HepG2 (cell line): ENCODE data around the gene SLC15A1. TPM values are rescaled to one million over a fixed set of nuclear protein-coding genes. Genes with fewer than 3 reads are reported as not detected.

Source experiments
- ATAC-seq: fragments of 200-7000 bp; cut with Tn5 transposase; 3 replicates; pipeline ENCODE4 v1.9.1; 2020; ENCODE audit warnings: mild to moderate bottlenecking, moderate library complexity
- BruUV-seq: library from RNA; stranded (reverse); fragments of 400-500 nt; replicated peaks from 2 replicates; lab custom pipeline; 2021; lab: Mats Ljungman, UMichigan
- CTCF ChIA-PET: fragments of 300-600 bp; formaldehyde crosslinking; extraction: SDS; loops from one replicate; lab custom pipeline; 2021; ENCODE audit warnings: low total read pairs, inconsistent platforms, low intra/inter-chr PET ratio; lab: Yijun Ruan, JAX
- POLR2A ChIA-PET: fragments of 350-600 bp; sonication (Branson Sonifier 250); formaldehyde crosslinking; loops from one replicate; lab custom pipeline; 2020; ENCODE audit warnings: antibody characterized with exemption, inconsistent platforms; lab: Yijun Ruan, JAX
- DNase-seq: peaks from one replicate; pipeline ENCODE4 v3.0.0-alpha.2; 2015; ENCODE audit warnings: low spot score
- FAIRE-seq: peaks from 3 replicates; lab custom pipeline; 2011; peaks lifted over from hg19 to GRCh38; lab: Jason Lieb, UNC
- H2AFZ ChIP-seq: one replicate; pipeline ENCODE4 v1.6.1; 2011; ENCODE audit warnings: low read length, inconsistent platforms
- H3K27ac ChIP-seq: fragments of 300-600 bp; 3 replicates; pipeline ENCODE4 v1.8.0; 2011; ENCODE audit warnings: mixed run types, mild to moderate bottlenecking, mixed read lengths, low read length, inconsistent platforms; ENCODE audit not compliant: insufficient read depth; ENCODE audit errors: extremely low read length
- H3K27me3 ChIP-seq, 2 experiments: fragments of 200-600 bp in 1 of 2; 2 replicates in 1 of 2; 3 replicates in 1 of 2; pipeline versions ENCODE4 v1.6.0 to v1.8.0; 2011; ENCODE audit warnings: low read length in 2 of 2, mild to moderate bottlenecking in 2 of 2, moderate library complexity in 2 of 2, inconsistent platforms in 1 of 2; ENCODE audit not compliant: insufficient read depth in 2 of 2, control insufficient read depth in 1 of 2
- H3K36me3 ChIP-seq, 2 experiments: fragments of 200-600 bp in 1 of 2; replicated peaks in 1 of 2; 2 replicates in 1 of 2; 3 replicates in 1 of 2; pipeline versions ENCODE4 v1.5.1 to v1.8.0; 2011; ENCODE audit warnings: low read length in 2 of 2, inconsistent platforms in 1 of 2; ENCODE audit not compliant: insufficient read depth in 2 of 2, control insufficient read depth in 1 of 2
- H3K4me1 ChIP-seq: 2 replicates; pipeline ENCODE4 v1.5.1; 2012; ENCODE audit warnings: low read length, inconsistent platforms; ENCODE audit not compliant: insufficient read depth
- H3K4me2 ChIP-seq: 2 replicates; pipeline ENCODE4 v1.6.0; 2011; ENCODE audit warnings: low read depth, low read length, inconsistent platforms
- H3K4me3 ChIP-seq, 3 experiments: fragments of 200-600 bp in 1 of 3; sonication (generic), shearing (Covaris generic) in 1 of 3; replicated peaks in 1 of 3; 2 replicates each; pipeline ENCODE4 v1.5.1; 2011 to 2016; ENCODE audit warnings: low read length in 3 of 3, inconsistent platforms in 2 of 3, low read depth in 2 of 3, mild to moderate bottlenecking in 2 of 3, control low read depth in 1 of 3, mixed read lengths in 1 of 3; ENCODE audit not compliant: insufficient read depth in 1 of 3
- H3K79me2 ChIP-seq: one replicate; pipeline ENCODE4 v1.6.1; 2011; ENCODE audit warnings: low read length, inconsistent platforms; ENCODE audit not compliant: insufficient read depth
- H3K9ac ChIP-seq: 2 replicates; pipeline ENCODE4 v1.6.0; 2011; ENCODE audit warnings: mild to moderate bottlenecking, low read depth, low read length, inconsistent platforms; ENCODE audit not compliant: insufficient read depth
- H3K9me3 ChIP-seq: 2 replicates; pipeline ENCODE4 v1.5.1; 2012; ENCODE audit warnings: mild to moderate bottlenecking, low read length
- H4K20me1 ChIP-seq: 2 replicates; pipeline ENCODE4 v1.6.0; 2011; ENCODE audit warnings: inconsistent platforms, mild to moderate bottlenecking, low read length, moderate library complexity; ENCODE audit not compliant: insufficient read depth
- DPF2 ChIP-seq: sonication (generic); formaldehyde crosslinking; IDR thresholded peaks from 2 replicates; pipeline ENCODE4 v1.4.0; 2020; ENCODE audit warnings: mild to moderate bottlenecking, low read depth, missing genetic modification reagents, borderline replicate concordance
- FOXK1 ChIP-seq: sonication (generic); formaldehyde crosslinking; IDR thresholded peaks from 2 replicates; pipeline ENCODE4 v1.4.0; 2020; ENCODE audit warnings: low read depth, missing genetic modification reagents, borderline replicate concordance
- FOXK2 ChIP-seq: fragments of 450-650 bp; IDR thresholded peaks from 2 replicates; pipeline ENCODE4 v1.6.1; 2016
- NR2F1 ChIP-seq, 2 experiments: fragments of 450-650 bp in 1 of 2; formaldehyde crosslinking in 1 of 2; IDR thresholded peaks; 2 replicates each; pipeline versions ENCODE4 v1.5.0 to v1.6.1; 2016 to 2020; ENCODE audit warnings: mild to moderate bottlenecking in 1 of 2, missing compliant biosample characterization in 1 of 2, missing genetic modification reagents in 1 of 2, moderate library complexity in 1 of 2
- ZFP37 ChIP-seq: sonication (generic); formaldehyde crosslinking; IDR thresholded peaks from 2 replicates; pipeline ENCODE4 v1.4.0; 2020; ENCODE audit warnings: missing genetic modification reagents, borderline replicate concordance
- ZMYM3 ChIP-seq: sonication (generic); formaldehyde crosslinking; IDR thresholded peaks from 2 replicates; pipeline ENCODE4 v1.5.1; 2020; ENCODE audit warnings: mild to moderate bottlenecking, missing genetic modification reagents
- ZNF234 ChIP-seq: sonication (generic); formaldehyde crosslinking; conservative IDR thresholded peaks from 2 replicates; pipeline ENCODE4 v1.5.1; 2020; ENCODE audit warnings: mild to moderate bottlenecking, missing genetic modification reagents
- ZNF607 ChIP-seq: sonication (generic); formaldehyde crosslinking; IDR thresholded peaks from 2 replicates; pipeline ENCODE4 v1.5.1; 2020; ENCODE audit warnings: missing genetic modification reagents, mild to moderate bottlenecking, borderline replicate concordance
- ZNF619 ChIP-seq: sonication (generic); formaldehyde crosslinking; IDR thresholded peaks from 2 replicates; pipeline ENCODE4 v1.4.0; 2020; ENCODE audit warnings: mild to moderate bottlenecking, missing genetic modification reagents
- ZNF773 ChIP-seq: sonication (generic); formaldehyde crosslinking; IDR thresholded peaks from 2 replicates; pipeline ENCODE4 v1.4.0; 2020; ENCODE audit warnings: missing genetic modification reagents, borderline replicate concordance
- ZSCAN22 ChIP-seq: sonication (generic); formaldehyde crosslinking; IDR thresholded peaks from 2 replicates; pipeline ENCODE4 v1.4.0; 2020; ENCODE audit warnings: mild to moderate bottlenecking, missing genetic modification reagents
- WGBS: methylation state at CpG from one replicate; pipeline ENCODE4 v1.1.6; 2017; ENCODE audit warnings: low lambda C conversion rate; 5-methylcytosine and 5-hydroxymethylcytosine counted together
- in situ Hi-C: cut with HindIII; loops from 2 replicates; pipeline ENCODE4 v1.10.0; 2017; ENCODE audit warnings: low pct_unique_long_range_greater_than_20kb; ENCODE audit not compliant: extremely low pct_ligation_motif_present
- intact Hi-C: fragments of 100-400 bp; cut with micrococcal nuclease; formaldehyde crosslinking; loops from one replicate; pipeline ENCODE4 v1.10.0; 2022; ENCODE audit not compliant: unreplicated experiment
- polyA plus RNA-seq, 8 experiments: library from polyadenylated mRNA; depleted of rRNA in 3 of 8; stranded (reverse) in 7 of 8; unstranded in 1 of 8; fragments of >200 nt; fragmentation: Illumina TruSeq in 4 of 8; extraction: Trizol in 4 of 8; gene quantifications; 2 replicates each; pipeline versions ENCODE4 v1.2.1 to v1.2.3, GENCODE V29; 2011 to 2016; ENCODE audit warnings: low read depth in 4 of 8, missing spikeins in 1 of 8, mixed read lengths in 1 of 8; ENCODE audit not compliant: insufficient read depth in 1 of 8
- total RNA-seq, 5 experiments: library from RNA; depleted of rRNA; stranded (reverse); fragments of >200 nt; fragmentation: Illumina TruSeq; extraction: Trizol; gene quantifications; 2 replicates each; pipeline ENCODE4 v1.2.3, GENCODE V29; 2016; ENCODE audit warnings: low read depth in 1 of 5
- TF ChIP-seq, protein P1 (sequence below): sonication (generic); formaldehyde crosslinking; IDR thresholded peaks from 2 replicates; pipeline ENCODE4 v1.4.0; 2020; ENCODE audit warnings: missing genetic modification reagents
- TF ChIP-seq, protein P2 (sequence below): sonication (generic); formaldehyde crosslinking; IDR thresholded peaks from 2 replicates; pipeline ENCODE4 v1.5.0; 2020; ENCODE audit warnings: mild to moderate bottlenecking, missing genetic modification reagents
- TF ChIP-seq, protein P3 (sequence below): sonication (generic); formaldehyde crosslinking; IDR thresholded peaks from 2 replicates; pipeline ENCODE4 v1.5.0; 2020; ENCODE audit warnings: mild to moderate bottlenecking, missing genetic modification reagents

SLC15A1 gene
- total and polyA plus RNA-seq, 2 of the 13 experiments (the other 11 are each of a cell fraction or from before 2014, with no cell fraction given): 0.17 to 0.20 TPM

DNA sequence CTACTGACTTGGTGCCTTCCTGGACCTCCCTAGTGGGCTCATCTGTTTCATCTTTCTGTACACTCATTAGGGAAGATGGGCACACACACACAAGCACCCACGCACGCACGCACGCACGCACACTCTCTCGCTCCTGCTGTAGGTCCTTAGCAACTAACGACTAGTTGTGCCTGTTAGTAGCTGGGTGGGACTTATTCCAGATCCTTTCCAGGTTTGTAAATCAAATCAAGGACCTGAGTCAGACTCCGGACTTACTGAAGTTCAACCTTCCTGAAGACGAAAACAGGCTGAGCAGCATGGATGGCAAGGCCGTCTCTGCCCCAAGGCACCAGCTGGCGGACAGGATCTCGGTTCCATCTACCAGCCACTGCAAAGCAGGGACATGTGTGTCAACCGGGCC, 76.2 kb downstream of the SLC15A1 start (continued):
- TF ChIP-seq, protein P1, sequence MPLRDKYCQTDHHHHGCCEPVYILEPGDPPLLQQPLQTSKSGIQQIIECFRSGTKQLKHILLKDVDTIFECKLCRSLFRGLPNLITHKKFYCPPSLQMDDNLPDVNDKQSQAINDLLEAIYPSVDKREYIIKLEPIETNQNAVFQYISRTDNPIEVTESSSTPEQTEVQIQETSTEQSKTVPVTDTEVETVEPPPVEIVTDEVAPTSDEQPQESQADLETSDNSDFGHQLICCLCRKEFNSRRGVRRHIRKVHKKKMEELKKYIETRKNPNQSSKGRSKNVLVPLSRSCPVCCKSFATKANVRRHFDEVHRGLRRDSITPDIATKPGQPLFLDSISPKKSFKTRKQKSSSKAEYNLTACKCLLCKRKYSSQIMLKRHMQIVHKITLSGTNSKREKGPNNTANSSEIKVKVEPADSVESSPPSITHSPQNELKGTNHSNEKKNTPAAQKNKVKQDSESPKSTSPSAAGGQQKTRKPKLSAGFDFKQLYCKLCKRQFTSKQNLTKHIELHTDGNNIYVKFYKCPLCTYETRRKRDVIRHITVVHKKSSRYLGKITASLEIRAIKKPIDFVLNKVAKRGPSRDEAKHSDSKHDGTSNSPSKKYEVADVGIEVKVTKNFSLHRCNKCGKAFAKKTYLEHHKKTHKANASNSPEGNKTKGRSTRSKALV (CRISPR knock-in tag): no peak
- no peak for TF ChIP-seq NR2F1 (CRISPR knock-in tag; IDR thresholded peaks at IDR 0.05)
- TF ChIP-seq ZNF607 (CRISPR knock-in tag): no peak
- no peak for TF ChIP-seq DPF2
- no peak for TF ChIP-seq FOXK2

DNA sequence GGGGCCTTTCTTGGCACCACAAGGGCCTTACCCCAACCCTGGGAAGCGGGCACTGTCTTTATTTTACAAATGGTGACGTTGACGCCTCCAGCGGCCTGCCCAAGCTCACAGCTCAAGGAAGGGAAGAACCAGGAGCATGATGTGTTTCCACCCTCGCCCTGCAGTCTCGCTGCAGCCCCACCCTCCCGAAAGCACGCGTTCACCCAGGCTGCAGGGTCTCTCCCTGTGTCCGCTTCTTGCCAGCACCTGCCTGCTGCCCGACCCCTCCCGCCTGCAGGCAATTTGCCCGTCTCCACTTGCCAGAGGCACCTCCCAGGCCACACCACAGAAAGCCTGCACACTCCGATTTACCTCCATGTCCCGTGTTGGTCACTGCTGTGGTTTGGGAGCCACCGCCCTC, 76.6 kb downstream of the SLC15A1 start:
- WGBS: 79% methylated on average over 16 of the region's 16 CpGs
- CTCF ChIA-PET: no interaction called here
- intact Hi-C loops: no loop called here
- Histone ChIP-seq H2AFZ (no peak overlapping the region), H3K27me3 (no peaks in the 10 kb centered on the region), H3K4me1 (peaks cover 39% of the 10 kb centered on the region), H3K4me2 (no peak overlapping the region), H4K20me1 (no peaks in the 10 kb centered on the region), H3K27ac (no peak overlapping the region), H3K36me3 (no peaks in the 10 kb centered on the region), H3K79me2 (no peaks in the 10 kb centered on the region), H3K4me3 (no peak overlapping the region), H3K9me3 (no peaks in the 10 kb centered on the region), H3K9ac (no peak overlapping the region)
- BruUV-seq: no TSS peak
- POLR2A ChIA-PET: no interaction called here
- ATAC-seq (no peak), DNase-seq (no peak), FAIRE-seq (no peak)
- in situ Hi-C loops: no loop called here
- TF ChIP-seq, protein P2, sequence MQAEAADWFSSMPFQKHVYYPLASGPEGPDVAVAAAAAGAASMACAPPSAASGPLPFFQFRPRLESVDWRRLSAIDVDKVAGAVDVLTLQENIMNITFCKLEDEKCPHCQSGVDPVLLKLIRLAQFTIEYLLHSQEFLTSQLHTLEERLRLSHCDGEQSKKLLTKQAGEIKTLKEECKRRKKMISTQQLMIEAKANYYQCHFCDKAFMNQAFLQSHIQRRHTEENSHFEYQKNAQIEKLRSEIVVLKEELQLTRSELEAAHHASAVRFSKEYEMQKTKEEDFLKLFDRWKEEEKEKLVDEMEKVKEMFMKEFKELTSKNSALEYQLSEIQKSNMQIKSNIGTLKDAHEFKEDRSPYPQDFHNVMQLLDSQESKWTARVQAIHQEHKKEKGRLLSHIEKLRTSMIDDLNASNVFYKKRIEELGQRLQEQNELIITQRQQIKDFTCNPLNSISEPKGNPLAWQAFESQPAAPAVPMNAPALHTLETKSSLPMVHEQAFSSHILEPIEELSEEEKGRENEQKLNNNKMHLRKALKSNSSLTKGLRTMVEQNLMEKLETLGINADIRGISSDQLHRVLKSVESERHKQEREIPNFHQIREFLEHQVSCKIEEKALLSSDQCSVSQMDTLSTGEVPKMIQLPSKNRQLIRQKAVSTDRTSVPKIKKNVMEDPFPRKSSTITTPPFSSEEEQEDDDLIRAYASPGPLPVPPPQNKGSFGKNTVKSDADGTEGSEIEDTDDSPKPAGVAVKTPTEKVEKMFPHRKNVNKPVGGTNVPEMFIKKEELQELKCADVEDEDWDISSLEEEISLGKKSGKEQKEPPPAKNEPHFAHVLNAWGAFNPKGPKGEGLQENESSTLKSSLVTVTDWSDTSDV (CRISPR knock-in tag): no peak
- TF ChIP-seq ZNF619: no peak
- no peak for TF ChIP-seq ZNF773 (CRISPR knock-in tag)
- no peak for TF ChIP-seq ZMYM3 (CRISPR knock-in tag)
- no peak for TF ChIP-seq FOXK1 (CRISPR knock-in tag)
- no peak for TF ChIP-seq ZSCAN22
- no peak for TF ChIP-seq ZNF234 (CRISPR knock-in tag)
- TF ChIP-seq ZFP37 (CRISPR knock-in tag): no peak
- TF ChIP-seq, protein P3, sequence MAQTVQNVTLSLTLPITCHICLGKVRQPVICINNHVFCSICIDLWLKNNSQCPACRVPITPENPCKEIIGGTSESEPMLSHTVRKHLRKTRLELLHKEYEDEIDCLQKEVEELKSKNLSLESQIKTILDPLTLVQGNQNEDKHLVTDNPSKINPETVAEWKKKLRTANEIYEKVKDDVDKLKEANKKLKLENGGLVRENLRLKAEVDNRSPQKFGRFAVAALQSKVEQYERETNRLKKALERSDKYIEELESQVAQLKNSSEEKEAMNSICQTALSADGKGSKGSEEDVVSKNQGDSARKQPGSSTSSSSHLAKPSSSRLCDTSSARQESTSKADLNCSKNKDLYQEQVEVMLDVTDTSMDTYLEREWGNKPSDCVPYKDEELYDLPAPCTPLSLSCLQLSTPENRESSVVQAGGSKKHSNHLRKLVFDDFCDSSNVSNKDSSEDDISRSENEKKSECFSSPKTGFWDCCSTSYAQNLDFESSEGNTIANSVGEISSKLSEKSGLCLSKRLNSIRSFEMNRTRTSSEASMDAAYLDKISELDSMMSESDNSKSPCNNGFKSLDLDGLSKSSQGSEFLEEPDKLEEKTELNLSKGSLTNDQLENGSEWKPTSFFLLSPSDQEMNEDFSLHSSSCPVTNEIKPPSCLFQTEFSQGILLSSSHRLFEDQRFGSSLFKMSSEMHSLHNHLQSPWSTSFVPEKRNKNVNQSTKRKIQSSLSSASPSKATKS: no peak
